Mesodermal cell (in vitro differentiated cells): ENCODE measurements around the gene CPLX4.

Experiments used
- H3K27ac ChIP-seq: 2 replicates; pipeline ENCODE4 v1.7.0; 2013; ENCODE audit warnings: mild to moderate bottlenecking, low read depth, low read length, moderate library complexity; ENCODE audit not compliant: severe bottlenecking
- H3K36me3 ChIP-seq: 2 replicates; pipeline ENCODE4 v1.7.1; 2013; ENCODE audit warnings: mild to moderate bottlenecking, low read length, moderate library complexity; ENCODE audit not compliant: control insufficient read depth, insufficient read depth
- H3K4me1 ChIP-seq: one replicate; pipeline ENCODE4 v1.7.1; 2013; ENCODE audit warnings: mild to moderate bottlenecking, low read length; ENCODE audit not compliant: insufficient read depth, control insufficient read depth, poor library complexity, severe bottlenecking
- H3K4me3 ChIP-seq: 2 replicates; pipeline ENCODE4 v1.7.0; 2013; ENCODE audit warnings: low read length, control low read depth, mild to moderate bottlenecking; ENCODE audit not compliant: insufficient read depth, poor library complexity, severe bottlenecking; ENCODE audit errors: extremely low read depth
- H3K9me3 ChIP-seq: 2 replicates; pipeline ENCODE4 v1.7.1; 2013; ENCODE audit warnings: mild to moderate bottlenecking, low read length, moderate library complexity; ENCODE audit not compliant: control insufficient read depth
- WGBS, 2 experiments: methylation state at CpG; one replicate each; pipeline ENCODE4 v1.1.5; 2013; ENCODE audit warnings: missing lambda C conversion rate in 2 of 2; ENCODE audit not compliant: insufficient coverage in 2 of 2; 5-methylcytosine and 5-hydroxymethylcytosine counted together

CPLX4 gene

GRCh38 chr18:59344996-59345395 is 26.5 kb upstream of the CPLX4 start:
- no CpG with 5 or more reads among the region's 1 CpG for WGBS, 2 experiments
- Histone ChIP-seq H3K4me3 (no peak overlapping the region), H3K4me1 (no peaks in the 10 kb centered on the region), H3K9me3 (no peaks in the 10 kb centered on the region), H3K36me3 (peaks cover 89% of the 10 kb centered on the region), H3K27ac (no peak overlapping the region)

DNA sequence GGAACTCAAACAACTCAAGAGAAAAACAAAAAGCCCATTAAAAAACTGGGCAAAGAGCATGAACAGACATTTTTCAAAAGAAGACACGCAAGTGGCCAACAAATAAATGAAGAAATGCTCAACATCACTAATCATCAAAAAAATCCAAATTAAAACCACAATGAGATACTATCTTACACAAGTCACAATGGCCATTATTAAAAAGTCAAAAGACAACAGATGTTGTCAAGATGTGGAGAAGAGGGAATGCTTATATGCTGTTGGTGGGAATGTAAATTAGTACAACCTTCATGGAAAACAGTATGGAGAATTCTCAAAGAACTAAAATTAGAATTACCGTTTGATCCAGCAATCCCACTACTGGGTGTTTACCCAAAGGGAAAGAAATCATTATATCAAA is 25.5 kb upstream of the CPLX4 start:
- Histone ChIP-seq H3K4me1 (no peaks in the 10 kb centered on the region), H3K27ac (no peak overlapping the region), H3K9me3 (no peaks in the 10 kb centered on the region), H3K4me3 (no peak overlapping the region), H3K36me3 (peaks cover 88% of the 10 kb centered on the region)
- WGBS, 2 experiments: 75 to 90% methylated on average over 1 to 2 of the region's 2 CpGs

- Histone ChIP-seq H3K4me3 (no peak overlapping the region), H3K36me3 (peaks cover 80% of the 10 kb centered on the region), H3K4me1 (no peaks in the 10 kb centered on the region), H3K27ac (no peak overlapping the region), H3K9me3 (no peaks in the 10 kb centered on the region)
Measured at GRCh38 chr18:59340817-59341216, 22.4 kb upstream of the CPLX4 start.

GRCh38 chr18:59340312-59340711 is 21.9 kb upstream of the CPLX4 start:
- WGBS, 2 experiments: 83% methylated on average over 1 of the region's 2 CpGs; no CpG with 5 or more reads in 1 of the 2 experiments
- Histone ChIP-seq H3K36me3 (peaks cover 80% of the 10 kb centered on the region), H3K27ac (no peak overlapping the region), H3K4me1 (no peaks in the 10 kb centered on the region), H3K9me3 (no peaks in the 10 kb centered on the region), H3K4me3 (no peak overlapping the region)

- H3K9me3 ChIP-seq: no peaks in the 10 kb centered on the region
- WGBS, 2 experiments: 80 to 100% methylated on average over 1 of the region's 3 CpGs
- no peaks in the 10 kb centered on the region for H3K4me1 ChIP-seq
- H3K27ac ChIP-seq: no peak overlapping the region
- no peak overlapping the region for H3K4me3 ChIP-seq
- H3K36me3 ChIP-seq: peaks cover 61% of the 10 kb centered on the region
Measured at GRCh38 chr18:59332986-59333385, 14.5 kb upstream of the CPLX4 start.

DNA sequence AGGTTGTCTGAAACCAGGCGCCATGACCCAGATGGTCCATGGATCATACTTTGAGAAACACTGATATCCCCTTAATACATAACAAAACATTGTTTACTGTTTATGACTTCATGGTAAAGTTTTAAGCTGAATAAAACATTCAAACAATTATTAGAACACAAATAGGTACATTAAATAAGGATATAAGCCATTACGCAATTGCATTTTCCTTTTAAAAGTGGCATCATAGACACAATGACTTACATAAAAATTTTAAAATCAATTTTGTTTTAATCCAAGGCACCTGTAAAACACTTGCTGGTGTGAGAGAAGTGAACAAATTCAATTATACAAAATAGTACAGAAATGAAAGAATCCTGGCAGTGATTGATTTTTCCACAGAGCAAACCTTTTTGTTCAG is 10.2 kb upstream of the CPLX4 start:
- no peaks in the 10 kb centered on the region for H3K4me1 ChIP-seq
- H3K4me3 ChIP-seq: no peak overlapping the region
- no CpG with 5 or more reads among the region's 2 CpGs for WGBS, 2 experiments
- H3K9me3 ChIP-seq: no peaks in the 10 kb centered on the region
- no peak overlapping the region for H3K27ac ChIP-seq
- H3K36me3 ChIP-seq: peaks cover 45% of the 10 kb centered on the region

DNA sequence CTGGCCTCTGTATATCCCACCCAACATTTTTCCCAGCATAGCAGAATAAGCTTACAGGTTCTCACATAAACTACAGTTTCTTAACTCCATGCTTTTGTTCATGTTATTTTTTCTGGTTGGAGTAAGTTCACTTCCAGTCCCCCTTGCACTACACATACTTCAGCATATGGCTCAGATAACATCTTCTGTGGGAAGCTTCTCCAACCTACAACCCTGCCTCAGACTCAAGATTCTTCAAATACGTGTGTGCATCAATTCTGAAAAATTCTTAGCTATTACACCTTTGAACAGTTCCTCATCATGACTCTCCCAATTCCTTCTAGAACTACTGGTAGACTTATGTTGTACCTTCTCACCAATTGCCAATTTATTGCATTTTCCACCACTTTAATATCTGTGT is 7.5 kb upstream of the CPLX4 start:
- no peak overlapping the region for H3K27ac ChIP-seq
- H3K36me3 ChIP-seq: peaks cover 33% of the 10 kb centered on the region
- H3K4me3 ChIP-seq: no peak overlapping the region
- WGBS, 2 experiments: 100% methylated on average over 1 of the region's 1 CpG
- H3K4me1 ChIP-seq: no peaks in the 10 kb centered on the region
- H3K9me3 ChIP-seq: no peaks in the 10 kb centered on the region

DNA sequence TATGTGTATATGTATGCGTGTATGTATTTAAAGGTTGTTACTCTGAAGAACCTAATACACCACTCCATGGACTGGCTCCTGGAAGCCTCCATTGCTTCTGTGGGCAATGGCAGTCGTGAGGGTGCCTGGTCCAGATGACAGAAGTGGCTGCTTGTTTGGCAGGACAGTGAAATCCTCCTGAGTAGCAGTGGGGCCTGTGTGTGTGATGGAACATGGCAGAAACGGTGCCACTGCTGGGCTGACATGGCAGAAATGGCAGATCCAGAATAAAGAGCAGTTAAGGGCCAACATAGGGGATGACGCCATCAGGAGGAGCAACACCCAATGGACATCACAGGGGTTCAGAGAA is 6.1 kb upstream of the CPLX4 start:
- 93 to 96% methylated on average over 2 to 3 of the region's 4 CpGs for WGBS, 2 experiments
- no peak overlapping the region for H3K4me3 ChIP-seq
- no peak overlapping the region for H3K27ac ChIP-seq
- no peaks in the 10 kb centered on the region for H3K4me1 ChIP-seq
- H3K9me3 ChIP-seq: no peaks in the 10 kb centered on the region
- H3K36me3 ChIP-seq: peaks cover 25% of the 10 kb centered on the region

DNA sequence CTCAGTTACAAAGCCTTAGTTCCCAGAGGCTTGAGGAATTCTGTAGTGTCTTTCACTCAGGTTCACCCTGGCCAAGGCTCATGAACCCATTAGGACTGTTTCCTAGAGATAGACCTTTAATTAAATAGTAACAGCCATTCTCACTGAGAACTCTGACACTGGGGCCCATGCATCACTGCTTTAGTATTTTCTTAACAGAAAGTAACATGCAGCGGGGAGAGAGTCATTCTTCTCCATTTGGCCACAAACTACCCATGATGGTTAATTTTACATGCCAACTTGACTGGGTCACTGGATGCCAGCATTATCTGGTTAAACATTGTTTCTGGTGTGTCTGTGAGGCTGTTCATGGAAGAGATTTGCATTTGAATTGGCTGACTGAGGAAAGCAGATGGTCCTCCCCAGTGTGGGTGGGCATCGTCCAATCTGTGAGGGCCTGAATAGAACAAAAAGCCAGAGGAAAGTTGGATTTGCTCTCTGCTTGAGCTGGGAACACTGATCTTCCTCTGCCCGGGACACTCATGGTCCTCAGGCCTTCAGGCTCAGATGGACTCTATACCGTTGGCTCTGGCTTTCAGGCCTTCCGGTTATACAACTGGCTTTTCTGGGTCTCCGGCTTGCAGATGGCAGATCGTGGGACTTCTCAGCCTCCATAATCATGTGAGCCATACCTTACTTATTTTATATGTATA is 5.6 kb upstream of the CPLX4 start:
- no peaks in the 10 kb centered on the region for H3K9me3 ChIP-seq
- peaks cover 22% of the 10 kb centered on the region for H3K36me3 ChIP-seq
- H3K4me1 ChIP-seq: no peaks in the 10 kb centered on the region
- H3K27ac ChIP-seq: no peak overlapping the region
- H3K4me3 ChIP-seq: no peak overlapping the region
- 77 to 89% methylated on average over 3 to 4 of the region's 7 CpGs for WGBS, 2 experiments

GRCh38 chr18:59311631-59312030 is 6.8 kb downstream of the CPLX4 start:
- no peaks in the 10 kb centered on the region for H3K4me1 ChIP-seq
- H3K4me3 ChIP-seq: no peak overlapping the region
- no peaks in the 10 kb centered on the region for H3K36me3 ChIP-seq
- no peak overlapping the region for H3K27ac ChIP-seq
- no peaks in the 10 kb centered on the region for H3K9me3 ChIP-seq
- WGBS, 2 experiments: 89 to 100% methylated on average over 1 of the region's 7 CpGs

GRCh38 chr18:59308938-59309260 is 9.6 kb downstream of the CPLX4 start:
- Histone ChIP-seq H3K4me3 (peak overlapping the region; percentile 21), H3K27ac (no peak overlapping the region), H3K4me1 (no peaks in the 10 kb centered on the region), H3K36me3 (no peaks in the 10 kb centered on the region), H3K9me3 (no peaks in the 10 kb centered on the region)
- WGBS, 2 experiments: 57 to 60% methylated on average over 1 of the region's 5 CpGs
